GM20000 (cell line): Measurements from ENCODE around the gene OSBPL6.

ENCODE experiments used
- DNase-seq: peaks from one replicate; pipeline ENCODE4 v3.0.0; 2012; ENCODE audit warnings: low spot score
- CTCF ChIP-seq: IDR thresholded peaks from 2 replicates; pipeline ENCODE4 v1.5.1; 2012; ENCODE audit warnings: mild to moderate bottlenecking, control low read depth; ENCODE audit errors: extremely low read depth, missing control alignments

Gene OSBPL6

GRCh38 chr2:178199334-178199733, 5.0 kb downstream of the OSBPL6 start:
- no peak for DNase-seq
- no peak for TF ChIP-seq CTCF

GRCh38 chr2:178200331-178200730, 6.0 kb downstream of the OSBPL6 start:
- TF ChIP-seq CTCF = no peak
- DNase-seq = no peak

- no peak for TF ChIP-seq CTCF
Observed at GRCh38 chr2:178202927-178203326, 8.6 kb downstream of the OSBPL6 start.

GRCh38 chr2:178204977-178205376, 10.7 kb downstream of the OSBPL6 start:
- no peak for DNase-seq
- TF ChIP-seq CTCF = no peak

More at GRCh38 chr2:178202927-178203326, 8.6 kb downstream of the OSBPL6 start:
- DNase-seq = no peak

- DNase-seq = no peak
- TF ChIP-seq CTCF = no peak
Observed at GRCh38 chr2:178205853-178206521, 11.7 kb downstream of the OSBPL6 start.

GRCh38 chr2:178208336-178208735, 14.0 kb downstream of the OSBPL6 start:
- TF ChIP-seq CTCF = no peak
- DNase-seq = no peak

- TF ChIP-seq CTCF = no peak
- no peak for DNase-seq
Observed at GRCh38 chr2:178208817-178209216, 14.5 kb downstream of the OSBPL6 start.
